ENCODE measurements around the gene TBC1D9B.

The TBC1D9B gene

DNA sequence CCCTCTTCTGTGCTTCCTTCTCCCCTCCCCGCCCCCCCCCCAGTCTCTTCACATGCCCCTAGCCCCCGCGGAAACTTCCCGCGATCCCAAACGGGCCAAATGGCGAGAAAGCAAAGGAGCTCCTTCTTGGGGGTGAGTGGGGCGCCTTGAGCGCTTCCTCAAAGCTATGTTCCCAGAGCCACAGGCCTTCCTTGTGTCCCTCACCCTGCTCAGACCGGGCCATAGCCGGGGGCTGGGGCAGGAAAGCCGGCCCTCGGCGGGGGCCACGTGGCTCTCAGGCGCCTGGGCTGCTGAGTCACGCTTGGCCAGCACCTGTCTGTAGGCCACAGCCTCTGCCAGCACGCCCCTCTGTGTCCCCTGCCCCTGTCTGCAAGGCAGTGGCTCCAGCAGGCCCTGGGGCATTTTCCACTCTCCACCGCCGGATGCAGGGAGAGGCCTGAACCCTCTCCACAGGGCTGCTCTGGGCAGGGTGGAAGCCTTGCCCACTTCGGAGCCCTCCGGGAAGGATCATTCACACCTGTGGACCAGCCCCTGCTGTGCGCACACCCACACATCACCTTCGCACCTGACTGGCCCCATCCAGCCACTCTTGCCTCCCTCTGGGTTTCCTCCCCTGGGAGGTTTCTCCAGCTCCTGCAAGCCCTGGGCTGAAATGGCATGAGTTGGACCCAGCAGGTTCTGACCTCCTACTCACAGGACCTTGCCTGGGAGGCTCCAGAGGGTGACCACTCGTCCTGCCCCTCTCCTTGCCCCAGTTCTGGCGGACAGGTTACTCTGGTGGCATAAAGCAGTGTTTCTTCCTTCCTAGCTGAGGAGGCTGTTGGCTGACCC is 88.2 kb downstream of the TBC1D9B start:
- FAIRE-seq, result no peak

DNA sequence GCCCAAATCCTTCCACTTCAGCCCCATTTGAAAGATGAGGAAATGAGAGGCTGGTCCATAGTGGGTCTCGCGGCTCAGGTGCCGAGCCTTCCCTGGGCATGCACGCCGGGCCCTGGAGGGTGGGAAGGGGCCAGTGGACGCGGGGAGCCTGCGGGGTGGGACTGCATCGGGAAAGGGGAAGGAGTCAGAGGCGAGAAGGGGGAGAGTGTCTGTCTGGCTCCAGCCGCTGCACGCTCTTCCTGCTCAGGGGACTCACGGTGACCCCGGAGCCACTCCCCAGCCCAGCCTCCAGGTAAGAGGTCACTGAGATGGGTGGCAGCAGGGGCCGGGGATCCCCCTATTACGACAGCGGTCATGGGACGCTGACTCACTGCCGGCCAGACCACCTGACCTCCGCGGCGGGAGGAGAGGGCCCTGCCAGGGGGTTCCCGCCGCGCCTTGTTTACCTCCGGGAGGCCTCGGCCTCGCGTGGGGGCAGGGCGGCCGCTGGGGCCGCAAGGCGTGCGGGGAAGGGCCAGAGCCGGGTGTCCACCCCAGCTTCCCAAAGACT is 88.9 kb downstream of the TBC1D9B start:
- FAIRE-seq, result no peak

DNA sequence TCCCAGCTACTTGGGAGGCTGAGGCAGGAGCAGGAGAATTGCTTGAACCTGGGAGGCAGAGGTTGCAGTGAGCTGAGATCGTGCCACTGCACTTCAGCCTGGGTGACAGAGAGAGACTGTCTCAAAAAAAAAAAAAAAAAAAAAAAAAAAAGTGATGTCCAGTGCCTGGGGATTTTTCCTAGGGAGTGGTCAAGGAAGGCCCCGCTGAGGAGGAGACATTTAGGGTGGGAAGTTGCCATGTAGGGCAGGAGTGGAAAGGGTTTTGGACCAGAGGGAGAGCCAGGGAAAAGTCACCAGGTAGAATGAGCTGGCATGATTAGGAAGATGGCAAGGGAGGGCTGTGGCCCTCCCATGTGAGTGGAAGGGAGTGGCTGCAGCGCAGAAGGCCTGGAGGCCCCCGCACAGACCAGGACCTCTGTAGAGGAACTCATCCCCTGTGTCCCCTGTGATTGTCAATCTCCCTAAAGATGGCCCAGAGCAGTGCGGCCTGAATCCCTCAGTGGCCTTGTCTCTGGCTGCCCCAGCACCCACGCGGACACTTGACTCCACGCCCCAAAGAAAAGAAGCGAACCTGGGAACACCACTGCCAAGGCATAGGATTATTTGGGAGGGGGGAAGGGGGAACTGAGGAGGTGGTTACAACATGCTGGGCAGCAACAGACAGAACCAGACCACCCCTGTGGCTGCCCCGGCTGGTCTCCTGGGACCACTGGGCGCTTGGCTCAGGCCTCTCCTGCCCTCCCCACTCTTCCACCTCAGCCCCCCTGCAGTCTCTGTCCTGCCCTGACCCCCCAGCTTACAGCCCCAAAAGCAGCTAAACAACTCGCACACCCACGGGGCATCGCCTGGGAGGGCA is 89.6 kb downstream of the TBC1D9B start:
- FAIRE-seq, result no peak

DNA sequence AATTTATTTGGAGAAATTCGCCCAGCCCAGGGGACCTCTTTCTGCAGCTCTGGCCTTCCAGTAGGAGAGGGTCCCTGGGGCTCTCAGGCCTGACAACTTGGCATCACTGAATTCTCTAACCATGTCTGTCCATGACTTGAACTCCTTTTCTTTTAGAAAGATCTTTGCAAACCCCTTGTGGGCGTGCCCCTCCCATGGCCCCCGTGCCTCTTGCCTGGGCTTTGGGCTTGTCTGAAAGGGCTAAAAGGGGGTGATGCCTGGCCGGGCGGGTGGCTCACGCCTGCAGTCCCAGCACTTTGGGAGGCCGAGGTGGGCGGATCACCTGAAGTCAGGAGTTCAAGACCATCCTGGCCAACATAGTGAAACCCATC is 90.2 kb downstream of the TBC1D9B start:
- FAIRE-seq, result no peak

DNA sequence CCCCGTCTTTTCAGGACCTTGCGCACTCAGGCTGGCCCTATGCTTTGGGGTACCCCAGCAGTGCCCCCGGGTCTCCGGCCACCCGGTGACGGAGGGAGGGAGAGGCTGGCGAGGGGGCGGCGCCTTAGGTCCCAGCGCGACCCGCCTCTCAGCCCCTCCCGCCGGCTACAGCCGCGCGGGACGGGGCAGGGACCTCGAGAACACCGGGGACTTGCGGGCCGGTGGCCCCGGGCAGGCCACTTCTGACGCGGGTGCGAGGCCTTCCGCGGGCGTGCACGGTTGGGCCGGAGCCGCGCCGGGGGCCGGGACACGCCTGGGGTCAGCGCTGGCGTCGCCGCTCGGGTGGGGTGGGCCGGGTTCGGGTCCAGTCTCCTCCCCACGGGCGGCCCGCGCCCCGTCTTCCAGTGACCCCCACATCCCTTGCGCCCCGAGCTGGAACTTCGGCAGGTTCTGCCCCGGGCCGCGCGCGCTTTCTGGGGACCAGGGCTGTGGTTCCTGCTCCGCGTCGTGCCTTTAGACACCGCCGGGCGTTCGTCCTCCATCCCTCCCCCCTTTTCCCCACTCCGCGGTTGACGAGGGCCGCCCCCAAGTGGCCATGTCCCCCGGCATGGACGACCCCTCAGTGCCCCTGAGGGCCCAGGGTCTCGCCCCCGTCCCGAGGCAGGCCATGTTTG is 90.8 kb downstream of the TBC1D9B start:
- no peak for FAIRE-seq

DNA sequence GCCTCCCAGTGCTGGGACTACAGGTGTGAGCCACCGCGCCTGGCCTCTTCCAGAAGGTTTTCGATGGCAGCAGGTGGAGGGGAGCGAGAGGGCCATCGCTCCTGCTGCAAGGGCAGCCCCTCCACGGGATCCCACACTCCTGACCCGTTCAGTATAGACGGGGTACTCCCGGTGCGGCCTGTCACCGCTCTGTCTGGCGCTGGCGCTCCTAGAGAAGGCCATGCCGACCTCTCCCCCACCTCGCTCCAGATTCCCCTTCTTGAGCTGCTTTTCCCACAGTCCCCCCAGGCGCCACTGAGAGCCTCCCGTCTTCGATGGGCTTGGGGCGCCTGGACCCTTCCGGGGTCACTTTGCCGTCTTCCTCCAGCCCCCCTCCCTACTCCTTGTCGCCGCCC is 91.3 kb downstream of the TBC1D9B start:
- no peak for FAIRE-seq

DNA sequence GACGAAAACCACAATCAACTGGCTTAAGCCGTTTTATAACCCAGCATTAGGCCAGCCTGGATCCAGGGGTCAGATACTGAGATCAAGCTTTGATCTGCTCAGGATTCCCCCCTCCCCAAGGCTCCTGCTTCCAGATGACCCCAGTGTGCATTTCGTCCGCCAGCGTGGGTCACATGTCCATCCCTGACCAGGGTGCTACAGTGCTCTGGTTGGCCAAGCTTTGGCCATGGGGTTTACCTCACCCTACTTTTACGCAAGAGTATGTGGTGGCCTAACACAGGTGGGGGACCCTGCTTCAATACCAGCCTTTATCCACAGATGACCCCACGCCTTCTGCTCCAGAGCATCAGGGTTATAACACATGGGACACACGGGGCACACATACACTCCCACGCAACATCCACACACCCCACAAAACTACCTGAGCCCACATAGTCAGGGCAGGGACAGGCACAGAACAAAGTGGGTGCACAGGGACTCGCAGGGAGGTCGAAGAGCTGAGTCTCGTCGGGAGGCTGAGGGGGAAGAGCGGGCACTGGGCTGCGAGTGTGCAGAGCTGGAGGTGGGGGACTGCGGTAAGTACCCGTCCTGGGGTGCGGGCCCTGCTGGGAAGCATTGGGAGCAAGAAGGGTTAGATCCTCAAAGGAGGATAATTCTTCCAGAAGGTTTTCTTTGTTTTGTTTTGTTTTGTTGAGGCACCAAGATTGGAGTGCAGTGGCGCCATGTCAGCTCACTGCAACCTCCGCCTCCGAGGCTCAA is 92.0 kb downstream of the TBC1D9B start:
- no peak for FAIRE-seq

DNA sequence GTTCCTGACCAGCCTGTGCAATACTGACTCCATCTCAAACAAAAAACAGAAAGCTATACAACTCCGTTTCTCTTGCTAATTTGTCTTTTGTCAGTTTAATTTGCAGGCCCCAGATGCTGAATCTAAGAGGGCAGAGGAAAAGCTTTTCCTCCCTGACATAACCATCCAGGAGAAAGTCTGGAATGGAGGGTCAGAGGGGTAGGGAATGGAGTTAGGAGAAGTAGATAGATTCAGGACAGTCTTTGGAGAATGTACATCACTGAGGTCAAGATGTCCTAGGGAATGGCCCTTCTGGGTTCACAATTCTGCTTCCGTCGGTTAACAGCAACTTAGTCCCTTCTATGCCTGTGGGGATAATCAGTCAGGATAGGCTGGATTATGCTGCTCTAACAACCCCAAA is 93.6 kb downstream of the TBC1D9B start:
- FAIRE-seq, result no peak

DNA sequence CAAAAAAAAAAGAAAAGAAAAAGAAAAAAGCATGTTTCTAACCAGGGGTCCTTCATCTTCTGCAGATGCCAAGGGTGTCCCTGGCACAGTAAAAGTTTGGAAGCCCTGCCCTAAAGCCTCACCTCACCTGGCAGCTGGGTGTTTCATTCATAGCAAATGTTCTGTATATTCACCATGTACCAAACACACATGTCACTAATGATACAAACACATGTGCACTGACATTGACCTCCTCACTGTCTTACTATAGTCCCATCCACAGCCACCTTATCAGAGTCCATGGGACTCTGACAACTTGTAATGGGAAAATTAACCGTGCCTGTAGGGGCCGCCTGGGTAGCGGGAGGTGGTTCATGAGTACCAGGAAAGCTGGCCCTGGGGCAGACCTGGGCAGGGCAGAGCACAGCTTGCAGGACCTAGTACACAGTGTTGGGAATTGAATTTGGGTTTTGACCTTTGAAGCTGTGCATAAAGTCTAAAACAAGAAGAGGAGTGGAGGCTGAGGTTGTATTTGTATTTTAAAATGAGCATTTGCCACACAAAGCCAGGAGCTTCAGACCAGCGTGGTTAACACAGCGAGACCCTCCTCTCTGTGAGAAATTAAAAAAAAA is 94.6 kb downstream of the TBC1D9B start:
- no peak for FAIRE-seq

DNA sequence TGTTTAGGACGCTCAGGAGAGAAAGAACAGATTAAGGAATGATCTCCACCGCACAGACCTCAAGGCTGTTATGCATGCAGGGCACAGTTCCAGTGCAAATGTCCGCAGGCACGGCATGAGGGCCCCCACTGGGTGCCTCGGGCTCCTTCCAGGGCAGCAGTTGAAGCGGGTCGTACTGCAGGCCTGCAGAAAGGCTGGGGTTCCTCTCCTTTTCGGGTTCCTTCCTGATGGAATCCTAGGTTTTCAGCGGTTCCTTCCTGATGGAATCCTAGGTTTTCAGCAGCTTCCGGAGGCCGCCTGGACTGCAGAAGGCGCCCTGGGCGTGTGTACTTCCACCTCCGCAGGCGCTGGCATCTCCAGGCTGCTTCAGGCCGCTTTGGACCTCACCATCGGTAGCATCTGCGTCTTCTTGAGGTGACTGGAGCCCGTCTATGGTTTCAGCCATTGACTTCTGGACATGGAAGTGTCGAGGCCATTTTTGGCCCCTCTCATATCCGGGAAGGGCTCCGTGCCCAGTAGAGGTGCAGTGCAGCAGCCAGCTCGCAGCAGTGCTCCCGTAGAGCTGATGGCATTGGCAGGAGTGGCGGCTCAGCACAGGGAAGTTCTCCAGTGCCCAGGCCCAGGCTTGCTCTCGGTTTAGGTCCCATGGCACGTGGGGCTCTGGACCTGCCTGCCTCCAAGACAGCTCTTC is 95.4 kb downstream of the TBC1D9B start:
- FAIRE-seq, result no peak

All from TTC549 (cell line).